CD4-positive, alpha-beta T cell (primary cell): ENCODE measurements around the gene OXLD1. TPM values are rescaled to one million over a fixed set of nuclear protein-coding genes. Genes with fewer than 3 reads are reported as not detected.
A peak's percentile ranks its signal among the peaks of the same experiment; 100 is the strongest.
"Not testable (repeated sequence)": the region's sequence is repeated elsewhere in the genome, so short reads cannot be mapped to it uniquely, and the experiment has no call there.

Source experiments
- ATAC-seq: fragments of 200-7000 bp; cut with Tn5 transposase; one replicate; pipeline ENCODE4 v1.10.0; 2022; ENCODE audit warnings: mild to moderate bottlenecking; ENCODE audit not compliant: poor library complexity
- CTCF ChIA-PET: fragments of 350-600 bp; sonication (Branson Sonifier 250); formaldehyde crosslinking; loops from one replicate; lab custom pipeline; 2021; ENCODE audit warnings: antibody characterized with exemption, inconsistent platforms; lab: Charles Lee
- POLR2A ChIA-PET: fragments of 350-600 bp; sonication (Branson Sonifier 250); formaldehyde crosslinking; loops from one replicate; lab custom pipeline; 2021; ENCODE audit warnings: antibody characterized with exemption, inconsistent platforms; lab: Charles Lee
- DNase-seq, 14 experiments: peaks; one replicate each; pipeline ENCODE4 v3.0.0-alpha.2; 2013 to 2020; ENCODE audit warnings: mixed read lengths in 2 of 14
- H3K27ac ChIP-seq, 2 donors: one replicate each; pipeline versions ENCODE4 v1.5.1 to v1.7.0; 2013; ENCODE audit warnings: low read length in 2 of 2, low read depth in 1 of 2, mild to moderate bottlenecking in 1 of 2
- H3K27me3 ChIP-seq, 2 experiments: 1 replicate in 1 of 2; 2 replicates in 1 of 2; pipeline versions ENCODE4 v1.6.1 to v1.7.0; 2013; ENCODE audit warnings: low read length in 2 of 2, control low read depth in 1 of 2, mild to moderate bottlenecking in 1 of 2, moderate library complexity in 1 of 2; ENCODE audit not compliant: insufficient read depth in 2 of 2, control insufficient read depth in 1 of 2
- H3K36me3 ChIP-seq: one replicate; pipeline ENCODE4 v1.6.1; 2013; ENCODE audit warnings: low read length, control low read depth; ENCODE audit not compliant: insufficient read depth
- H3K4me1 ChIP-seq: one replicate; pipeline ENCODE4 v1.6.1; 2013; ENCODE audit warnings: low read length, control low read depth; ENCODE audit not compliant: insufficient read depth
- H3K4me3 ChIP-seq: one replicate; pipeline ENCODE4 v1.5.1; 2013; ENCODE audit warnings: mild to moderate bottlenecking, low read length, moderate library complexity
- H3K9me3 ChIP-seq, 2 experiments: 1 replicate in 1 of 2; 2 replicates in 1 of 2; pipeline versions ENCODE4 v1.6.1 to v1.7.0; 2013; ENCODE audit warnings: low read length in 2 of 2, mild to moderate bottlenecking in 2 of 2, control low read depth in 1 of 2, moderate library complexity in 1 of 2; ENCODE audit not compliant: control insufficient read depth in 1 of 2, insufficient read depth in 1 of 2
- H3K27ac Mint-ChIP-seq: one replicate; pipeline ENCODE4 v1.8.0; 2020; ENCODE audit warnings: mixed read lengths
- H3K27me3 Mint-ChIP-seq: one replicate; pipeline ENCODE4 v1.8.0; 2021; ENCODE audit warnings: mixed read lengths
- H3K36me3 Mint-ChIP-seq: one replicate; pipeline ENCODE4 v1.8.0; 2021; ENCODE audit warnings: low read depth, mixed read lengths
- H3K4me1 Mint-ChIP-seq: one replicate; pipeline ENCODE4 v1.8.0; 2021; ENCODE audit warnings: low read depth, mixed read lengths
- H3K4me3 Mint-ChIP-seq: one replicate; pipeline ENCODE4 v1.8.0; 2020; ENCODE audit warnings: mild to moderate bottlenecking, mixed read lengths
- H3K9me3 Mint-ChIP-seq: one replicate; pipeline ENCODE4 v1.8.0; 2020; ENCODE audit warnings: mixed read lengths
- intact Hi-C, 2 experiments: fragments of 100-400 bp; cut with DNase I in 1 of 2; cut with micrococcal nuclease in 1 of 2; formaldehyde crosslinking; loops; one replicate each; pipeline versions ENCODE4 v1.15.1 to v1.9.0; 2023 to 2025; cut with DNase I, micrococcal nuclease
- total RNA-seq, 174 experiments: library from RNA in 2 of 174; stranded (reverse) in 2 of 174; gene quantifications; one replicate each; pipeline ENCODE4 v1.2.3 and lab custom pipeline; 2021 to 2026
- TF ChIP-seq, protein P1 (sequence below): fragments of 200-600 bp; IDR thresholded peaks from one replicate; pipeline ENCODE4 v1.8.0; 2022; ENCODE audit warnings: antibody characterized with exemption, mild to moderate bottlenecking

Gene OXLD1
- total RNA-seq, 2 experiments from 2014 or later = 24.6 to 25.3 TPM

DNA sequence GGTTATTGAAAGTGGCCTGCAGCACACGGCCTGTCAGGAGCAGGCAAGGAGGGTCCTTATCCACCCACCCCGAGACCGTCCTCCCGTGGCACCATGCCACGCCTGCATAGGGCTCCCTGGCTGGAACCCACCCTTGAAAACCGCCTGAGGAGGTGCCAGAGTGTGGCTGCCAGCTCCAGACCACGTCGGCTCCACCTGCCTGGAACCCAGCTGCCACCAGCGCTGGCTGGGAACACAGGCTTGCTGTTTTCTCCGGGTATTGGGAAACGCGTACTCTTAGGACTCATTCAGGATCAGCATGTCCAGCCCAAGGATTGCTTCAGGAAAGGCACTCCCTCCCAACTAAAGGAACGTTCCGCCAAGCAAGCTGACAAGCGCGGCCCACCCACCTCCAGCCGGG, 10.5 kb upstream of the OXLD1 start:
- no peak for ATAC-seq
- Histone ChIP-seq H3K36me3 (peaks cover 25% of the 10 kb centered on the region), H3K27me3 (no peaks in the 10 kb centered on the region), H3K27ac (no peak overlapping the region), H3K4me3 (no peak overlapping the region), H3K9me3 (no peaks in the 10 kb centered on the region), H3K4me1 (peaks cover 4% of the 10 kb centered on the region)
- Mint-ChIP-seq H3K4me3 (no peak overlapping the region), H3K36me3 (peaks cover 14% of the 10 kb centered on the region), H3K9me3 (no peaks in the 10 kb centered on the region), H3K4me1 (peaks cover 6% of the 10 kb centered on the region), H3K27ac (no peak overlapping the region), H3K27me3 (no peaks in the 10 kb centered on the region)
- ChIA-PET POLR2A (no interaction called here), CTCF (no interaction called here)
- no peak for DNase-seq
- TF ChIP-seq, protein P1, sequence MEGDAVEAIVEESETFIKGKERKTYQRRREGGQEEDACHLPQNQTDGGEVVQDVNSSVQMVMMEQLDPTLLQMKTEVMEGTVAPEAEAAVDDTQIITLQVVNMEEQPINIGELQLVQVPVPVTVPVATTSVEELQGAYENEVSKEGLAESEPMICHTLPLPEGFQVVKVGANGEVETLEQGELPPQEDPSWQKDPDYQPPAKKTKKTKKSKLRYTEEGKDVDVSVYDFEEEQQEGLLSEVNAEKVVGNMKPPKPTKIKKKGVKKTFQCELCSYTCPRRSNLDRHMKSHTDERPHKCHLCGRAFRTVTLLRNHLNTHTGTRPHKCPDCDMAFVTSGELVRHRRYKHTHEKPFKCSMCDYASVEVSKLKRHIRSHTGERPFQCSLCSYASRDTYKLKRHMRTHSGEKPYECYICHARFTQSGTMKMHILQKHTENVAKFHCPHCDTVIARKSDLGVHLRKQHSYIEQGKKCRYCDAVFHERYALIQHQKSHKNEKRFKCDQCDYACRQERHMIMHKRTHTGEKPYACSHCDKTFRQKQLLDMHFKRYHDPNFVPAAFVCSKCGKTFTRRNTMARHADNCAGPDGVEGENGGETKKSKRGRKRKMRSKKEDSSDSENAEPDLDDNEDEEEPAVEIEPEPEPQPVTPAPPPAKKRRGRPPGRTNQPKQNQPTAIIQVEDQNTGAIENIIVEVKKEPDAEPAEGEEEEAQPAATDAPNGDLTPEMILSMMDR = no peak
- intact Hi-C loops = no loop called here

GRCh38 chr17:81675515-81676221, 9.3 kb upstream of the OXLD1 start:
- H3K9me3 Mint-ChIP-seq, ATAC-seq, H3K4me3 ChIP-seq, H3K27ac ChIP-seq, H3K27me3 Mint-ChIP-seq, intact Hi-C loops, H3K4me1 Mint-ChIP-seq, H3K4me1 ChIP-seq, H3K27ac Mint-ChIP-seq, H3K9me3 ChIP-seq, H3K27me3 ChIP-seq: not testable (repeated sequence)
- CTCF ChIA-PET = interaction anchor here (1.0 kb wide), 1 partner anchor 10 kb away, joined by 5 read pairs; no protein-coding TSS in a partner anchor
- peaks cover 35% of the 10 kb centered on the region for H3K36me3 ChIP-seq
- H3K36me3 Mint-ChIP-seq = peaks cover 26% of the 10 kb centered on the region
- TF ChIP-seq, protein P1 = peak; percentile 66
- peak in 6 of 14 experiments; percentile 15 to 46 (median 26) for DNase-seq
- POLR2A ChIA-PET = interaction anchor here (0.5 to 0.8 kb wide), 3 partner anchors 13 to 27 kb away, joined by 3 read pairs; partner anchors contain the start of genes MRPL12 and PDE6G
- H3K4me3 Mint-ChIP-seq = peak overlapping the region; percentile 11

DNA sequence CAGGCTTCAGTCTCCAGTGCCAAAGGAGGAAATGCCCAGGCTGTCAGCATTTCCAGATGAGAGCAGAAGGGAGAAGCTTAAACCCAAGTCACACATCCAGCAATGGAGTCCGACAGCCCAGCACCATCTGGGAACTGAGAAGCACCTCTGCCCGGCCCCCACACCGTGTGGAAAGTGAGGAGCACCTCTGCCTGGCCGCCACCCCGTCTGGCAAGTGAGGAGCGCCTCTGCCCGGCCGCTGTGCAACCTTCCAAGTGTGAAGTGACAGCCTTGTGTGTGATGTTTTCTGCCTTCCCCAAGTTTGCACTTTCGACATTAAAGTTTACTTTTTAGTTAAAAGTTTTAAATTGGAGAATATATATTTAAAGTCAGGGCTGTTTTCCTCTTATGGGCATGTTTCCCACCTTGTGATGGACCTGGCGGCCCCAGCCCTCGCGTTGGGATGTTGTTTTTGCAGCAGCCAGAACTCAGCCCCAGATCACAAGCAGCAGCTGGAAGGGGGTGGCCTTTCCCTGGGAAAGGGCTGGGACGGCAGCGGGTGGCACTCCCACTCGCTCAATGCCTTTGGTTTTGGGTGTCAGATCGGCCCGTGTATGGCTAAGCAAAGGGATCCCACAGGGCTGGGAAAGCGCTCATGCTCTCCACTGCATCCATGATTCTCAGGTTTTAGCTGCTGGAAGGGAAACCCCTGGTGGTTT, 7.3 kb upstream of the OXLD1 start:
- intact Hi-C loops = no loop called here
- CTCF ChIA-PET = no interaction called here
- Mint-ChIP-seq H3K36me3 (peaks cover 35% of the 10 kb centered on the region), H3K4me1 (peaks cover 6% of the 10 kb centered on the region), H3K27me3 (no peaks in the 10 kb centered on the region), H3K9me3 (no peaks in the 10 kb centered on the region), H3K4me3 (no peak overlapping the region), H3K27ac (no peak overlapping the region)
- Histone ChIP-seq H3K27me3 (no peaks in the 10 kb centered on the region), H3K4me1 (peaks cover 6% of the 10 kb centered on the region), H3K9me3 (no peaks in the 10 kb centered on the region), H3K27ac (no peak overlapping the region), H3K4me3 (no peak overlapping the region), H3K36me3 (peaks cover 51% of the 10 kb centered on the region)
- POLR2A ChIA-PET = interaction anchor here (1.5 to 1.7 kb wide), 2 partner anchors 10 kb away, joined by 4 read pairs; partner anchors contain the start of genes ARL16 and HGS
- no peak for ATAC-seq
- TF ChIP-seq, protein P1 = no peak
- DNase-seq = no peak
